Chondrocyte (in vitro differentiated cells): Measurements from ENCODE around the gene FAM133A. TPM values are rescaled to one million over a fixed set of nuclear protein-coding genes. Genes with fewer than 3 reads are reported as not detected.
A peak's percentile ranks its signal among the peaks of the same experiment; 100 is the strongest.

Source experiments
- DNase-seq: peaks from one replicate; pipeline ENCODE4 v3.0.0; 2021; ENCODE audit warnings: mixed read lengths, low spot score
- H3K27ac Mint-ChIP-seq: one replicate; pipeline ENCODE4 v1.8.0; 2021; ENCODE audit warnings: mild to moderate bottlenecking, moderate library complexity, mixed read lengths; ENCODE audit not compliant: unreplicated experiment
- H3K27me3 Mint-ChIP-seq: 2 replicates; pipeline ENCODE4 v1.8.0; 2021; ENCODE audit warnings: low read depth, mixed read lengths
- H3K36me3 Mint-ChIP-seq: 2 replicates; pipeline ENCODE4 v1.8.0; 2021; ENCODE audit warnings: low read depth, mixed read lengths
- H3K4me1 Mint-ChIP-seq: 2 replicates; pipeline ENCODE4 v1.8.0; 2021; ENCODE audit warnings: low read depth, mild to moderate bottlenecking, mixed read lengths
- H3K4me3 Mint-ChIP-seq: one replicate; pipeline ENCODE4 v1.8.0; 2021; ENCODE audit warnings: mild to moderate bottlenecking, moderate library complexity, mixed read lengths; ENCODE audit not compliant: unreplicated experiment
- H3K9me3 Mint-ChIP-seq: 2 replicates; pipeline ENCODE4 v1.8.0; 2021; ENCODE audit warnings: low read depth, mixed read lengths
- CTCF ChIP-seq: fragments of 200-600 bp; sonication (generic); IDR thresholded peaks from 2 replicates; pipeline ENCODE4 v1.5.0; 2021; ENCODE audit warnings: antibody characterized with exemption, mild to moderate bottlenecking, moderate library complexity
- long read RNA-seq: library from polyadenylated mRNA; stranded (forward); transcript quantifications from one replicate; pipeline ENCODE4 v2.0.0, GENCODE V29; 2021
- total RNA-seq: library from RNA; stranded (reverse); gene quantifications from 3 replicates; pipeline ENCODE4 v1.2.1, GENCODE V29; 2021

FAM133A gene
- 0.65 to 1.3 TPM (median 0.72 TPM) in 3 replicates for total RNA-seq
- long read RNA-seq: 0 reads

- Mint-ChIP-seq H3K27ac (peak within 1 kb of the TSS; percentile 97), H3K27me3 (peaks cover 18% of the 10 kb centered on the region), H3K4me1 (peaks cover 27% of the 10 kb centered on the region), H3K9me3 (no peaks in the 10 kb centered on the region), H3K4me3 (peak within 1 kb of the TSS; percentile 99), H3K36me3 (no peaks in the 10 kb centered on the region)
- no peak for TF ChIP-seq CTCF
- no peak for DNase-seq
These were observed at the start of gene FAM133A for GRCh38 chrX:93673869-93674271. Gene FAM133A (plus strand): TSS chrX:93674206. CDS start chrX:93709420, 35,214 bp downstream.

- DNase-seq: no peak
- Mint-ChIP-seq H3K9me3 (peaks cover 12% of the 10 kb centered on the region), H3K36me3 (no peaks in the 10 kb centered on the region), H3K4me3 (no peak overlapping the region), H3K27ac (no peak overlapping the region), H3K27me3 (no peaks in the 10 kb centered on the region), H3K4me1 (no peaks in the 10 kb centered on the region)
- TF ChIP-seq CTCF: no peak
These were observed 36.4 kb upstream of the FAM133A start for GRCh38 chrX:93637591-93637990.

- no peak for TF ChIP-seq CTCF
- Mint-ChIP-seq H3K27me3 (peaks cover 2% of the 10 kb centered on the region), H3K4me1 (no peaks in the 10 kb centered on the region), H3K4me3 (no peak overlapping the region), H3K27ac (no peak overlapping the region), H3K9me3 (peaks cover 20% of the 10 kb centered on the region), H3K36me3 (no peaks in the 10 kb centered on the region)
- no peak for DNase-seq
These were observed 24.6 kb upstream of the FAM133A start for GRCh38 chrX:93649381-93649780.

- no peaks in the 10 kb centered on the region for H3K9me3 Mint-ChIP-seq
- H3K27ac Mint-ChIP-seq: no peak overlapping the region
- no peaks in the 10 kb centered on the region for H3K4me1 Mint-ChIP-seq
- no peak for TF ChIP-seq CTCF
- no peak for DNase-seq
- no peak overlapping the region for H3K4me3 Mint-ChIP-seq
- H3K36me3 Mint-ChIP-seq: no peaks in the 10 kb centered on the region
- H3K27me3 Mint-ChIP-seq: peaks cover 17% of the 10 kb centered on the region
These were observed 13.4 kb upstream of the FAM133A start for GRCh38 chrX:93660575-93660974.

- peak within 1 kb of the TSS; percentile 99 for H3K4me3 Mint-ChIP-seq
- TF ChIP-seq CTCF: no peak
- peak; percentile 91 for DNase-seq
These were observed 744 bp upstream of the FAM133A start, which contains the start of gene NAP1L3 for GRCh38 chrX:93673056-93673868. Gene NAP1L3 (minus strand): TSS chrX:93673578. CDS start chrX:93673304, 274 bp downstream.

More at GRCh38 chrX:93673056-93673868, 744 bp upstream of the FAM133A start, which contains the start of gene NAP1L3:
- no peaks in the 10 kb centered on the region for H3K9me3 Mint-ChIP-seq
- H3K27me3 Mint-ChIP-seq: peaks cover 14% of the 10 kb centered on the region
- peaks cover 27% of the 10 kb centered on the region for H3K4me1 Mint-ChIP-seq
- H3K36me3 Mint-ChIP-seq: no peaks in the 10 kb centered on the region
- H3K27ac Mint-ChIP-seq: peak within 1 kb of the TSS; percentile 97
